HG02870 (cell line): ENCODE measurements around the gene PODXL.
A peak's percentile ranks its signal among the peaks of the same experiment; 100 is the strongest.
"Not testable (repeated sequence)": the region's sequence is repeated elsewhere in the genome, so short reads cannot be mapped to it uniquely, and the experiment has no call there.

ENCODE experiments used
- ATAC-seq: cut with Tn5 transposase; IDR thresholded peaks from one replicate; pipeline ENCODE4 v1.9.1; 2021; ENCODE audit warnings: mild to moderate bottlenecking, moderate library complexity; ENCODE audit not compliant: unreplicated experiment

Gene PODXL

GRCh38 chr7:131538813-131539179 lies 17.6 kb downstream of the PODXL start:
- ATAC-seq = no peak

- no peak for ATAC-seq
Observed at GRCh38 chr7:131538071-131538812, 18.2 kb downstream of the PODXL start.

- ATAC-seq = no peak
Observed at GRCh38 chr7:131537571-131537978, 18.9 kb downstream of the PODXL start.

GRCh38 chr7:131536361-131536849 lies 20.0 kb downstream of the PODXL start:
- no peak for ATAC-seq

GRCh38 chr7:131533566-131534561 lies 22.6 kb downstream of the PODXL start:
- ATAC-seq = no peak

GRCh38 chr7:131533151-131533559 lies 23.3 kb downstream of the PODXL start:
- ATAC-seq = no peak

GRCh38 chr7:131532570-131533091 lies 23.8 kb downstream of the PODXL start:
- ATAC-seq = no peak

GRCh38 chr7:131530137-131530536 lies 26.3 kb downstream of the PODXL start:
- no peak for ATAC-seq

GRCh38 chr7:131529617-131530016 lies 26.8 kb downstream of the PODXL start:
- no peak for ATAC-seq

- no peak for ATAC-seq
Observed at GRCh38 chr7:131529179-131529578, 27.2 kb downstream of the PODXL start.

GRCh38 chr7:131527456-131527855 lies 29.0 kb downstream of the PODXL start:
- no peak for ATAC-seq

- no peak for ATAC-seq
Observed at GRCh38 chr7:131525820-131526219, 30.6 kb downstream of the PODXL start.

- no peak for ATAC-seq
Observed at GRCh38 chr7:131524703-131525102, 31.7 kb downstream of the PODXL start.

GRCh38 chr7:131524115-131524514 lies 32.3 kb downstream of the PODXL start:
- no peak for ATAC-seq

- peak; percentile 42 for ATAC-seq
Observed at GRCh38 chr7:131522325-131522930, 34.0 kb downstream of the PODXL start.

- ATAC-seq = no peak
Observed at GRCh38 chr7:131521651-131522163, 34.7 kb downstream of the PODXL start.

- no peak for ATAC-seq
Observed at GRCh38 chr7:131518626-131519025, 37.8 kb downstream of the PODXL start.

GRCh38 chr7:131517218-131517923 lies 39.1 kb downstream of the PODXL start:
- no peak for ATAC-seq

GRCh38 chr7:131515471-131515870 lies 41.0 kb downstream of the PODXL start:
- ATAC-seq = not testable (repeated sequence)
